ENCODE measurements around the gene PDIA5. TPM values are rescaled to one million over a fixed set of nuclear protein-coding genes. Genes with fewer than 3 reads are reported as not detected.

PDIA5 gene
- total RNA-seq, 1 donor from 2014 or later = 44.2 TPM

- no peak for DNase-seq (ENCODE audit: low spot score)
These were observed 52.6 kb downstream of the PDIA5 start for GRCh38 chr3:123119388-123119787.

DNA sequence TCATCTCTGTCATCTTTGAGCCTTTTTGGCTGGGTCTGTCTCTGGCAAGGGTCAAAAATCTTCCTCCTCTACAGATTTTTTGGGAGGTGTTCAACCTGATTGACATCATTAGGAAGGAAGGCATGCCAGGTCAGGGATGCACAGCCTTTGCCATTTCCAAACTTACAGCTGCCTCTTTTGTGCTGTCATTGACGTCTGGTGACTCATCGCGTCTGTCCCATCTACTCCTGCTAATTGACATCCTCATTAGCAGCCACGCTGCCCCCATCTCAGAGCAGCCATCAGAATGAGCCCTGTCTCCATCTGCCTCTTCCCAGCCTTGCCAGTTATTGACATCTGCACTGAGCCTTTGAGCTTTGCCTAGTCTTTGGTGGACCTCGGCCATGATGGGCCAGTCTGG lies 53.0 kb downstream of the PDIA5 start:
- no peak for DNase-seq (ENCODE audit: low spot score)

GRCh38 chr3:123120573-123120972 lies 53.7 kb downstream of the PDIA5 start:
- no peak for DNase-seq (ENCODE audit: low spot score)

GRCh38 chr3:123122057-123122456 lies 55.2 kb downstream of the PDIA5 start:
- DNase-seq (ENCODE audit: low spot score) = no peak

GRCh38 chr3:123122525-123123315 lies 55.9 kb downstream of the PDIA5 start:
- DNase-seq (ENCODE audit: low spot score) = no peak

DNA sequence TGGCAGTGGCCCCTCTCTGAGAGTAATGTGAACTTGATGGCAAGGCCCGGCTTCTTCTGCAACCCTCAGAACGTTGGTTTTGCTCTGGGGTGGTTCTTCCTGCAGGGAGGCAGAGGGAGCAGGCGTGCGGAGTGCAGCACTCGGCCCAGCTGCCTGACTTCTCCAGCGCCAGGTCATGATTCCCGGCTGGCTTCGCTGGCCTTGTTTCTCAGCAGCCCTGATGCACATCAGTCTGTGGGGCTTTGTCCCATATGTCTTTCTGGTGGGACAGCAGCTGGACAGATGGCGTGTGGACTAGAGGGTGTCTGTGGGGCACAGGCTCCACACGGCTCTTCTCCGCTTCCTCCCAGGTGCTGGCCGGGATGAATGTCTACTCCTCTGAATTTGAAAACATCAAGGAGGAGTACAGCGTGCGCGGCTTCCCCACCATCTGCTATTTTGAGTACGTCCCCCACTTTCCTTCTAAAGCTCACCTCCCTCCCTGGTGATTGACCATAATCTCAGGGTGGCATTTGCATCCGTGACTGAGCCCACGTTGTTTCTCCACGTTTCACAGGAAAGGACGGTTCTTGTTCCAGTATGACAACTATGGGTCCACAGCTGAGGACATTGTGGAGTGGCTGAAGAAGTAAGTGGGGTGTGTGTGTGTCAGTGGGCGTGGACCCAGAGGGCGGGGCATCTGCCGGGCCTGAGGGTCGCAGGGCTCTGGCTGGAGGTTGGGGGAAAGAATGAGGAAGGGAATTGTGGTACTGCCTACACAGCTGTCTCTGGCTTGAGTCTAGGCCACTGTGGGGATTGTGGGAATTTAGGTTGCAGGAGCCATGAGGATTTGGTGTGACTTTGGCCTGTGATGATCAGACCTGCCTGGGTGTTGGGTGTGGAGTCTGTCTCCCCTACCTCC lies 57.1 kb downstream of the PDIA5 start:
- no peak for DNase-seq (ENCODE audit: low spot score)

DNA sequence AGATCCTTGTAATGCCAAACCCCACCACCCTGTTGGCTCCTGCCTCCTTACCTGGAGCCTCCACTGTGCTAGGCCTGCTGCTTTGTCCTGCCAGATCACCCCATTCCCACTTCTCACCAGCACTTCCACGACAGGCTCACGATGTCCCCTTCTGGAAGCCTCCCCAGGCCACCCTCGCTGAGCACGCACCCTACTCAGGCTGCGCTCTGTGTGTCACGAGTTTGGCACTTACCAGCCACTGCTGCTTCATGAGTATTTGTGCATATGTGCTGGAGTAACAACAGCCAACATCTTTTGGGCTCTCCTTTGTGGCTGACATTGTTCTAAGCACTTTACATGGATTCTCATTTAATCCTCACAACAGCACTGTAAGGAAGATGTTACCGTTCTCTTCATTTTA lies 58.1 kb downstream of the PDIA5 start:
- DNase-seq (ENCODE audit: low spot score) = no peak

- no peak for DNase-seq (ENCODE audit: low spot score)
These were observed 59.2 kb downstream of the PDIA5 start for GRCh38 chr3:123126031-123126430.

- DNase-seq (ENCODE audit: low spot score) = no peak
These were observed 59.8 kb downstream of the PDIA5 start for GRCh38 chr3:123126653-123127052.

DNA sequence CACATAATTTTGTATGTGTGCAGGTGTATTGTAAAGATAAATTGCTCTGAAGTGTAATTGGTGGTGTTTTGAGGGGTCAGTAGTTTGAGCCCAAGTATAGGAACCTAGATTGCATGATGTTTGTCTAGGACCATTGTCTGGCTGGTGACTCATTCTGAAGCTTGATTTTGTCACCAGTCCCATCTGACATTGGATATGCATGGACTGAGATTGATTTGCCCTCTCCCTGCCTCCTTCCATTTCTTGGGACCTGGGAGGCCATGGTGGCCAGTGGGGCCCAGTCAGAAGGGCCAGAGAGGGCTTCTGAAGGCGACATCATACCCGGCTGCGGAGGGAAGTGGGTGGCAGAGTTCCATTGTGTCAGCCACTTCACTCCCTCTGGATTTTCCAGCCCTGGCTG lies 62.3 kb downstream of the PDIA5 start:
- no peak for DNase-seq (ENCODE audit: low spot score)

DNA sequence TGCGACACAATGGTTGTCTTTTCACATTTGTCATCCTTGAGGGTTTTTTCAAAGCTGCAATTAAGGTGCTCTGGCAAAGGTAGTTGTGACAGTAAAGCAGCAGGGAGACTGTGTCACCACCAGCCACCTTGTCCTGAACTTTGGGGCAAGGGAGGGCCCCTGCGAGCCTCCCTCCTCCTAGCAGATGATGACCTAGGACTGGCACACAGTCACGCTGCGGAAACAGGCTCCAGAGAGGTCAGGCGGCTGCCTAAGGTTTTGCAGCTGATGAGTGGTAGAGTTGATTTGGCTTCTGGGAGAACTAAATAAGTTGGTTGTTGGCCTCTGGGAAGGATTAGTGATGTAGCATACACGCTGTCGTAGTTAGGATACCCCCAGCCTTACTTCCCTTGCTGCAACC lies 62.7 kb downstream of the PDIA5 start:
- DNase-seq (ENCODE audit: low spot score) = no peak

- DNase-seq (ENCODE audit: low spot score) = no peak
These were observed 63.4 kb downstream of the PDIA5 start for GRCh38 chr3:123130079-123130750.

DNA sequence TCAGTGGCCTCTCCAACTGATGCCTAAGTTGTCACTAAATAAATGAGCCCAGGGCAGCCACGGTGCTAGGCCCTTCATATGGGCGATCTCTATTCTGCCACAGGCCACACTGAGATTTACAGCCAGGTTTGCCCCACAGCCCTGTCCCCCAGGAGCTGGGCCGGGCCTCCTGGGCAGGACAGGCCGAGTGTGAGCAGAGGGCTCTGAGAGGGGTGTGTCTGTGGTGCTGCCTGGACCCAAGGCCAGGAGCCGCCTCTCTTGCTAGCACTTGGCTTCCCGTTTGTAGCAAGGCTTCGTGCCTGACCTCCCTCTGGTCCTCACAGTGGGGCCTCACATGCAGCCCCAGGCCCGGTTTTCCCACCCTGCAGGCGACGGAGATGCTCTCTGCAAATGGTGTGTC lies 67.8 kb downstream of the PDIA5 start:
- no peak for DNase-seq (ENCODE audit: low spot score)

- DNase-seq (ENCODE audit: low spot score) = no peak
These were observed 70.2 kb downstream of the PDIA5 start for GRCh38 chr3:123137001-123137400.

DNA sequence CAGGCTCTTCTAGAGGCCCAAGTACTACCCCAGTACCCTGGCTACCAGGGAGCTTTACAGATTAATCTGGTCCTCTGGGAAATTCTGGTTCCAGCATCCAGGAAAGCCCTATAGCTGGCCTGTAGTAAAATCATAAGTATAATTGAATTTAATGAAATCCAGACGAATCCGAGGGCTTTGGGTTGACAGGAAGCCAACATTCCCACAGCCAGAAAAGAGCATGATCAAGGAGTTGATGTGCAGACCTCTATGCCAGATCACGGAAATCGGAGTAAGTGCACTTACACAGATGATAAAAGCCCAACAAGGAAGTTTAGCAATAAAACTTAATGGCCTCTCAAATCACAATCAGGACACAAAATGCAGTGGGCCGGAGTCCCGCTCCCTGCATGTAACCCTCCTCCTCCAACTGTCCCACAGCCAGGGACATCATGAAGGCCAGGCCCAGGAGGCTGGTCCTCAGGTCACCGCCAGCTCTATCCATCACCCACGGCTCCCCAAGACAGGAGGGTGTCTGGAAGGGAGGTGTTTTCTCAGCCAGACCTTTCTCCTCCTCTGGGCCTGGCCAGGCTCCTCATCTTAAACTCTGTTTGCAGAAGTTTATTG lies 72.1 kb downstream of the PDIA5 start:
- DNase-seq (ENCODE audit: low spot score) = no peak

DNA sequence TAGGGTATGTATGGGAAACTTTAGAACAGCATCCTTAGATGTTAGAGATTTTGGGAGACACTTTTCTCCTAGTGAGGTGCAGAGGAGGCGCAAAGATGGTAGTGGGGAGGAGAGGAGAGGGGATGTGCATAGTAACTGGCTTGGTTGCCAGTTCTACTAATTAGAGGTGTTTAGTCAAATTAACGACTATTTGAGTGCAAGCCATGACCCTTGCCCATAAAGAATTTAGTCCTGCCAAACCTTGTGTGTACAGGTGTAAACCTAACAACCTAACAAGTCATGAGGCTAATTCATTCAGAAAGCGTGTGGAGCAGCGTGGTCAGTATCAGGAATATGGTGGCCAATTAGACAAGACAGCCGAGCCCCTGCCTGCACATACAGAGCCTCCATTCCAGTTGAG lies 72.7 kb downstream of the PDIA5 start:
- no peak for DNase-seq (ENCODE audit: low spot score)

DNA sequence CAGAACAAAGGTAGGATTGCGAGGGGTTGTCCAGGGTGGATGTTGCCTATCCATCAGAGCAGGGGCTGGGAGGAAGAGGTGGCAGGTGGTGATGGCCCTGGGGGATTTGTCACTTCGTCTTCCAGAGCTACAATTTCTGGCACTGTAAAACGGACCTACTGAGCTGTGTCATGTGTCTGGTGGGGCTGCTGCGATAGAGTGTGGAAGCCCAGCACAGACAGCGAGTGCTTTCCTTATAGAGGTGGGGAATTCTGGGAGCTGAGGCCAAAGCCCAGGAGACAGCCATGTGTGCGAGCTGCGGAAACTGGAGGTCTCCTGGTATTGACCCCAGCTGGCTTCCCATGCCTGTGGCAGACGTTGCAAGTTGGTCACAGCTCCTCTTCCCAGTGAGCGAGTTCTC lies 73.7 kb downstream of the PDIA5 start:
- DNase-seq (ENCODE audit: low spot score) = no peak

- DNase-seq (ENCODE audit: low spot score) = no peak
These were observed 74.5 kb downstream of the PDIA5 start for GRCh38 chr3:123141276-123141675.

DNA sequence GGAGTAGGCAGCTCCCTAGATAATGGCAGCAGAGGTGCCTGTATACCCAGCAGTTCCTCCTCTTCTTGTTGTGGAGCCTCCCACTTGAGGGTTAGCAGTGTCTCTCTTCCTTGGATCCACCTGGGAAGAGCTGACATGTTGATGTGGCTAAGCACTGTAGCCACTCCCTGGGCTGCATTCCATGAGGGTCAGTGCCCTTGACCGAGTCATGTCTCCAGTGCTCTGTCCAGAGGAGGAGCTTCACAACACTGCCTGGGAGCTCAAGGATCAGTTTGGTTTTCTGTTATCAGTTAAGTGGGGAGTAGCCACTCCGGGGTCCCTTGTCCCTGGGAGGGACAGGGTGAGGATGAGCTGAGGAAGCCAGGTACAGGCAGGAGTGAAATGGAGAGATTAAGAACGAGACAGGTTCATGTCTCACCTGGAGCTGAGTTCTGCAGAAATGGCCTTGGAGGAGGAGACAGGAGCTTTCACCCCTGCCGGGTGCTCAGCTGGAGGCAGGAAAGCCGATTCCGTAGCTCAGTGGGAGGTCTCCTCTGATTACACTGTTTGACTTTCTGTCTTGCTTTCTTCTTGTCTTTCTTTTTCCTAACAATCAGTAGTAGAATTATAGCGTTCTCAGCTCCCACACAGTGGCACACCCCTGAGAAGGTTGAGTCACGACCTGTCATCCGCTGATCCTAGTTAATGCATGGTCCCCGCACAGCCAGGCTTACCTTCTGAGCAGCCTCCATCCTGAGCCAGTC lies 77.0 kb downstream of the PDIA5 start:
- DNase-seq (ENCODE audit: low spot score) = no peak

DNA sequence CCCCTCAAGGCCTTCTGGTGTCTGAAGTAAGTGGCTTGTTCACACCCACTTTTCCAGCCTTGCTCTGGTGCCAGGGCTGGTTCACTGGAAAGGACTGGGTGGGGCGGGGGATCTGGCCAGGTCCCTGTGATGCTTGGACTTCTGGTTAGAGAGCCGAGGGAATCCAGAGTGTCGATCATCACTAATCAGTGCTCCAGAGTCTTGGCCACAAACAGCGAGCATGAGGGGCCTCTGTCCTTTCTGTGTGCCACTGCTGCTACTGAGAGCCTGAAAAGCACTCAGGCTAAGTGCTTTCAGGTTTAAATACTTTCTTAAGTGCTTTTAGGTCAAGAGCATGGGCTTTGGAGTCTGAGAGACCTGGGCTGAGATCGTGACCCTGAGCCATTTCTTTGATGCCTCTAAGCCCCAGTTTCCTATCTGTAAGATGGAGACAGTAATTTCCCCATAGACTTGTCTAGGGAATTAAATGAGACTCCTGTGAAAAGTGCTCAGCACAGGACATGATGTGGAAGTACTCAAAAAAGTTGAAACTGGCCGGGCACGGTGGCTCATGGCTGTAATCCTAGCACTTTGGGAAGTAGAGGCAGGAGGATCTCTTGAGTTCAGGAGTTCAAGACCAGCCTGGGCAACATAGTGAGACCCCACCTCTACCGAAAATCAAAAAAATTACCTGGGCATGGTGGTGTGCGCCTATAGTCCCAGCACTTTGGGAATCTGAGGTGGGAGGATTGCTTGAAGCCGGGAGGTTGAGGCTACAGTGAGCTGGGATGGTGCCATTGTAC lies 81.1 kb downstream of the PDIA5 start:
- DNase-seq (ENCODE audit: low spot score) = no peak

DNA sequence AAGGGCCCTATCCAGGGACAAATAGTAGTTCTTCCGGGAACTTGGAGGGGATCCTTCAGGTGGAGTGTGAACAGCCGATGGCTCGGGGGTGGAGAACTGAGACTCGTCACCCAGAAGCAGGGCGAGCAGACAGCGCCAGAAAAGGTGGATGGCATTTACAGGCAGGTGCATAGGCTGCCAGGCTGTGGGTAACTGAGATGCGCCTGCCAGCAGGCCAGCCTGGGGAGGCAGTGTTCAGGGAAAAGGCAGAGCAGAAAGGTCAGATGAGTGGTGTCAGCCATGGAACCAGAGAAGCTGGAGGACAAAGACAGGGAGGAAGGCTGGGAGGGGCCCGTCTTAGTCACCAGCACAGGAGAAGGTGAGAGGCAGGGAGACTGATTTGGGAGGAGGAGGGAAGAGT lies 81.9 kb downstream of the PDIA5 start:
- no peak for DNase-seq (ENCODE audit: low spot score)
